ENCODE results near the gene BCS1L. TPM values are rescaled to one million over a fixed set of nuclear protein-coding genes. Genes with fewer than 3 reads are reported as not detected.

Gene BCS1L
- total and polyA plus RNA-seq, 9 of the 15 experiments (the other 6 are each of a cell fraction or from before 2014, with no cell fraction given), result 37.6 to 103 (median 56.7) TPM

- no peak for TF ChIP-seq POLR3A (IDR thresholded peaks at IDR 0.05; ENCODE audit: borderline replicate concordance, extremely low read depth, insufficient read depth, insufficient read length)
- TF ChIP-seq ARID1B (IDR thresholded peaks at IDR 0.05), result no peak
- no peak for TF ChIP-seq HDAC2 (IDR thresholded peaks at IDR 0.05)
- no peak for TF ChIP-seq MYNN (IDR thresholded peaks at IDR 0.05)
- TF ChIP-seq MYNN (CRISPR knock-in tag; IDR thresholded peaks at IDR 0.05), result no peak
- no peak; the same call in 1 of the 2 replicates for TF ChIP-seq E2F1 (CRISPR knock-in tag; IDR thresholded peaks at IDR 0.05)
- TF ChIP-seq HDGF (IDR thresholded peaks at IDR 0.05), result no peak
- TF ChIP-seq PRDM10 (IDR thresholded peaks at IDR 0.05; ENCODE audit: partially characterized antibody), result no peak
- no peak for TF ChIP-seq POLR2AphosphoS5 (IDR thresholded peaks at IDR 0.05; ENCODE audit: control insufficient read depth, insufficient read depth, low read depth, low read length)
- no peak for TF ChIP-seq ZNF583 (CRISPR knock-in tag; IDR thresholded peaks at IDR 0.05)
- no peak for TF ChIP-seq RAD51 (IDR thresholded peaks at IDR 0.05; ENCODE audit: borderline replicate concordance, low read depth)
- no peak for TF ChIP-seq HMG20A (CRISPR knock-in tag; conservative IDR thresholded peaks at IDR 0.05)
- TF ChIP-seq COPS2 (conservative IDR thresholded peaks at IDR 0.05), result no peak
- no peak; a peak in 1 of 6 replicates for TF ChIP-seq ZBTB11 (CRISPR knock-in tag; IDR thresholded peaks at IDR 0.05)
- no peak for TF ChIP-seq RBM25 (IDR thresholded peaks at IDR 0.05; ENCODE audit: low read depth, low read length, severe bottlenecking)
- TF ChIP-seq RBM15 (IDR thresholded peaks at IDR 0.05; ENCODE audit: insufficient read depth, low read length), result no peak
- TF ChIP-seq NELFE (IDR thresholded peaks at IDR 0.05; ENCODE audit: insufficient read depth, insufficient read length), result no peak
- TF ChIP-seq ZNF717 (CRISPR knock-in tag; IDR thresholded peaks at IDR 0.05), result no peak
- peak; percentile 73 for TF ChIP-seq MEIS2 (IDR thresholded peaks at IDR 0.05; ENCODE audit: partially characterized antibody)
Observed at GRCh38 chr2:218659258-218659987, at the start of gene BCS1L, which contains the start of gene ZNF142 (continued).

Data from K562 (cell line).